ENCODE measurements around the gene ANKRD40CL.

DNA sequence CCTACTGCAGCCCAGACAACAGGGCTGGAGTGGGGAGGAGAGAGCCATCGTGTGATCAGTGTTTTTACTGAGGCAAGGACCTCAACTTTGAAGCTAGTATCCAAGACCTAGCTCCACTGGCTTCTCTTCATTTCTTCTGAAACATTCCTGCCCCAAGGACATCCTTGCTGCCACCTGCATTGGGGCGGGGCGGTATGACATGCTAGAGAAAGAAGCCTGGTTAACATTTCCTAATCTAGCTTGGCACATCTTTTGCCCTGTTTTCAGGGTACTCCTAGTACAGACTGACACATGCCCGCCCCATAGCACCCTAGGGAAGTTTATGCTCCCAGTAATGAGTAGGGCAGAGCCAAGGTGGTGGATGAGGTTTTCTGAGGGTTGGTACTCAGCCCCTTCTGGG, 17.8 kb upstream of the ANKRD40CL start:
- TF ChIP-seq, protein P1, sequence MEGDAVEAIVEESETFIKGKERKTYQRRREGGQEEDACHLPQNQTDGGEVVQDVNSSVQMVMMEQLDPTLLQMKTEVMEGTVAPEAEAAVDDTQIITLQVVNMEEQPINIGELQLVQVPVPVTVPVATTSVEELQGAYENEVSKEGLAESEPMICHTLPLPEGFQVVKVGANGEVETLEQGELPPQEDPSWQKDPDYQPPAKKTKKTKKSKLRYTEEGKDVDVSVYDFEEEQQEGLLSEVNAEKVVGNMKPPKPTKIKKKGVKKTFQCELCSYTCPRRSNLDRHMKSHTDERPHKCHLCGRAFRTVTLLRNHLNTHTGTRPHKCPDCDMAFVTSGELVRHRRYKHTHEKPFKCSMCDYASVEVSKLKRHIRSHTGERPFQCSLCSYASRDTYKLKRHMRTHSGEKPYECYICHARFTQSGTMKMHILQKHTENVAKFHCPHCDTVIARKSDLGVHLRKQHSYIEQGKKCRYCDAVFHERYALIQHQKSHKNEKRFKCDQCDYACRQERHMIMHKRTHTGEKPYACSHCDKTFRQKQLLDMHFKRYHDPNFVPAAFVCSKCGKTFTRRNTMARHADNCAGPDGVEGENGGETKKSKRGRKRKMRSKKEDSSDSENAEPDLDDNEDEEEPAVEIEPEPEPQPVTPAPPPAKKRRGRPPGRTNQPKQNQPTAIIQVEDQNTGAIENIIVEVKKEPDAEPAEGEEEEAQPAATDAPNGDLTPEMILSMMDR (IDR thresholded peaks at IDR 0.05): no peak
- TF ChIP-seq SIN3A (IDR thresholded peaks at IDR 0.05; ENCODE audit: borderline replicate concordance, insufficient read depth, low read depth, low read length): no peak
- no peak for TF ChIP-seq POLR2AphosphoS5 (IDR thresholded peaks at IDR 0.05; ENCODE audit: low read depth, low read length)

Data from Panc1 (cell line).